ENCODE data around the gene SMCO4.
"Not testable (repeated sequence)": the region's sequence is repeated elsewhere in the genome, so short reads cannot be mapped to it uniquely, and the experiment has no call there.

The SMCO4 gene

GRCh38 chr11:93477684-93478234, 65.4 kb downstream of the SMCO4 start:
- no peak for DNase-seq (ENCODE audit: low read depth)
- H3K4me3 ChIP-seq (ENCODE audit: control insufficient read depth, low read depth, low read length), result no peak overlapping the region
- no peak for TF ChIP-seq CTCF (conservative IDR thresholded peaks at IDR 0.05; ENCODE audit: control insufficient read depth, insufficient read depth, low read depth, low read length)

- H3K4me3 ChIP-seq (ENCODE audit: control insufficient read depth, low read depth, low read length), result no peak overlapping the region
- peak; percentile 21 for DNase-seq (ENCODE audit: low read depth)
- TF ChIP-seq CTCF (conservative IDR thresholded peaks at IDR 0.05; ENCODE audit: control insufficient read depth, insufficient read depth, low read depth, low read length), result no peak
Measured at GRCh38 chr11:93476796-93477195, 66.4 kb downstream of the SMCO4 start.

GRCh38 chr11:93474123-93474522, 69.1 kb downstream of the SMCO4 start:
- no peak for DNase-seq (ENCODE audit: low read depth)
- no peak for TF ChIP-seq CTCF (conservative IDR thresholded peaks at IDR 0.05; ENCODE audit: control insufficient read depth, insufficient read depth, low read depth, low read length)
- no peak overlapping the region for H3K4me3 ChIP-seq (ENCODE audit: control insufficient read depth, low read depth, low read length)

GRCh38 chr11:93468290-93468689, 74.9 kb downstream of the SMCO4 start:
- H3K4me3 ChIP-seq (ENCODE audit: control insufficient read depth, low read depth, low read length), result no peak overlapping the region
- TF ChIP-seq CTCF (conservative IDR thresholded peaks at IDR 0.05; ENCODE audit: control insufficient read depth, insufficient read depth, low read depth, low read length), result no peak

GRCh38 chr11:93467054-93467453, 76.1 kb downstream of the SMCO4 start:
- no peak for DNase-seq (ENCODE audit: low read depth)
- TF ChIP-seq CTCF (conservative IDR thresholded peaks at IDR 0.05; ENCODE audit: control insufficient read depth, insufficient read depth, low read depth, low read length), result no peak
- H3K4me3 ChIP-seq (ENCODE audit: control insufficient read depth, low read depth, low read length), result no peak overlapping the region

More at GRCh38 chr11:93468290-93468689, 74.9 kb downstream of the SMCO4 start:
- DNase-seq (ENCODE audit: low read depth), result no peak

- TF ChIP-seq CTCF (conservative IDR thresholded peaks at IDR 0.05; ENCODE audit: control insufficient read depth, insufficient read depth, low read depth, low read length), result no peak
- no peak overlapping the region for H3K4me3 ChIP-seq (ENCODE audit: control insufficient read depth, low read depth, low read length)
- DNase-seq (ENCODE audit: low read depth), result no peak
Measured at GRCh38 chr11:93464927-93465540, 78.2 kb downstream of the SMCO4 start.

- H3K4me3 ChIP-seq (ENCODE audit: control insufficient read depth, low read depth, low read length); DNase-seq (ENCODE audit: low read depth): not testable (repeated sequence)
Measured at GRCh38 chr11:93463666-93464065, 79.5 kb downstream of the SMCO4 start.
